Measurements from ENCODE around the gene TMEM208. TPM values are rescaled to one million over a fixed set of nuclear protein-coding genes. Genes with fewer than 3 reads are reported as not detected.

TMEM208 gene
- total and polyA plus RNA-seq, 2 of the 8 experiments (the other 6 are each of a cell fraction or from before 2014, with no cell fraction given): 37.7 to 100.0 TPM

GRCh38 chr16:67223992-67224391 lies 2.9 kb upstream of the TMEM208 start (continued):
- TF ChIP-seq, protein P1, sequence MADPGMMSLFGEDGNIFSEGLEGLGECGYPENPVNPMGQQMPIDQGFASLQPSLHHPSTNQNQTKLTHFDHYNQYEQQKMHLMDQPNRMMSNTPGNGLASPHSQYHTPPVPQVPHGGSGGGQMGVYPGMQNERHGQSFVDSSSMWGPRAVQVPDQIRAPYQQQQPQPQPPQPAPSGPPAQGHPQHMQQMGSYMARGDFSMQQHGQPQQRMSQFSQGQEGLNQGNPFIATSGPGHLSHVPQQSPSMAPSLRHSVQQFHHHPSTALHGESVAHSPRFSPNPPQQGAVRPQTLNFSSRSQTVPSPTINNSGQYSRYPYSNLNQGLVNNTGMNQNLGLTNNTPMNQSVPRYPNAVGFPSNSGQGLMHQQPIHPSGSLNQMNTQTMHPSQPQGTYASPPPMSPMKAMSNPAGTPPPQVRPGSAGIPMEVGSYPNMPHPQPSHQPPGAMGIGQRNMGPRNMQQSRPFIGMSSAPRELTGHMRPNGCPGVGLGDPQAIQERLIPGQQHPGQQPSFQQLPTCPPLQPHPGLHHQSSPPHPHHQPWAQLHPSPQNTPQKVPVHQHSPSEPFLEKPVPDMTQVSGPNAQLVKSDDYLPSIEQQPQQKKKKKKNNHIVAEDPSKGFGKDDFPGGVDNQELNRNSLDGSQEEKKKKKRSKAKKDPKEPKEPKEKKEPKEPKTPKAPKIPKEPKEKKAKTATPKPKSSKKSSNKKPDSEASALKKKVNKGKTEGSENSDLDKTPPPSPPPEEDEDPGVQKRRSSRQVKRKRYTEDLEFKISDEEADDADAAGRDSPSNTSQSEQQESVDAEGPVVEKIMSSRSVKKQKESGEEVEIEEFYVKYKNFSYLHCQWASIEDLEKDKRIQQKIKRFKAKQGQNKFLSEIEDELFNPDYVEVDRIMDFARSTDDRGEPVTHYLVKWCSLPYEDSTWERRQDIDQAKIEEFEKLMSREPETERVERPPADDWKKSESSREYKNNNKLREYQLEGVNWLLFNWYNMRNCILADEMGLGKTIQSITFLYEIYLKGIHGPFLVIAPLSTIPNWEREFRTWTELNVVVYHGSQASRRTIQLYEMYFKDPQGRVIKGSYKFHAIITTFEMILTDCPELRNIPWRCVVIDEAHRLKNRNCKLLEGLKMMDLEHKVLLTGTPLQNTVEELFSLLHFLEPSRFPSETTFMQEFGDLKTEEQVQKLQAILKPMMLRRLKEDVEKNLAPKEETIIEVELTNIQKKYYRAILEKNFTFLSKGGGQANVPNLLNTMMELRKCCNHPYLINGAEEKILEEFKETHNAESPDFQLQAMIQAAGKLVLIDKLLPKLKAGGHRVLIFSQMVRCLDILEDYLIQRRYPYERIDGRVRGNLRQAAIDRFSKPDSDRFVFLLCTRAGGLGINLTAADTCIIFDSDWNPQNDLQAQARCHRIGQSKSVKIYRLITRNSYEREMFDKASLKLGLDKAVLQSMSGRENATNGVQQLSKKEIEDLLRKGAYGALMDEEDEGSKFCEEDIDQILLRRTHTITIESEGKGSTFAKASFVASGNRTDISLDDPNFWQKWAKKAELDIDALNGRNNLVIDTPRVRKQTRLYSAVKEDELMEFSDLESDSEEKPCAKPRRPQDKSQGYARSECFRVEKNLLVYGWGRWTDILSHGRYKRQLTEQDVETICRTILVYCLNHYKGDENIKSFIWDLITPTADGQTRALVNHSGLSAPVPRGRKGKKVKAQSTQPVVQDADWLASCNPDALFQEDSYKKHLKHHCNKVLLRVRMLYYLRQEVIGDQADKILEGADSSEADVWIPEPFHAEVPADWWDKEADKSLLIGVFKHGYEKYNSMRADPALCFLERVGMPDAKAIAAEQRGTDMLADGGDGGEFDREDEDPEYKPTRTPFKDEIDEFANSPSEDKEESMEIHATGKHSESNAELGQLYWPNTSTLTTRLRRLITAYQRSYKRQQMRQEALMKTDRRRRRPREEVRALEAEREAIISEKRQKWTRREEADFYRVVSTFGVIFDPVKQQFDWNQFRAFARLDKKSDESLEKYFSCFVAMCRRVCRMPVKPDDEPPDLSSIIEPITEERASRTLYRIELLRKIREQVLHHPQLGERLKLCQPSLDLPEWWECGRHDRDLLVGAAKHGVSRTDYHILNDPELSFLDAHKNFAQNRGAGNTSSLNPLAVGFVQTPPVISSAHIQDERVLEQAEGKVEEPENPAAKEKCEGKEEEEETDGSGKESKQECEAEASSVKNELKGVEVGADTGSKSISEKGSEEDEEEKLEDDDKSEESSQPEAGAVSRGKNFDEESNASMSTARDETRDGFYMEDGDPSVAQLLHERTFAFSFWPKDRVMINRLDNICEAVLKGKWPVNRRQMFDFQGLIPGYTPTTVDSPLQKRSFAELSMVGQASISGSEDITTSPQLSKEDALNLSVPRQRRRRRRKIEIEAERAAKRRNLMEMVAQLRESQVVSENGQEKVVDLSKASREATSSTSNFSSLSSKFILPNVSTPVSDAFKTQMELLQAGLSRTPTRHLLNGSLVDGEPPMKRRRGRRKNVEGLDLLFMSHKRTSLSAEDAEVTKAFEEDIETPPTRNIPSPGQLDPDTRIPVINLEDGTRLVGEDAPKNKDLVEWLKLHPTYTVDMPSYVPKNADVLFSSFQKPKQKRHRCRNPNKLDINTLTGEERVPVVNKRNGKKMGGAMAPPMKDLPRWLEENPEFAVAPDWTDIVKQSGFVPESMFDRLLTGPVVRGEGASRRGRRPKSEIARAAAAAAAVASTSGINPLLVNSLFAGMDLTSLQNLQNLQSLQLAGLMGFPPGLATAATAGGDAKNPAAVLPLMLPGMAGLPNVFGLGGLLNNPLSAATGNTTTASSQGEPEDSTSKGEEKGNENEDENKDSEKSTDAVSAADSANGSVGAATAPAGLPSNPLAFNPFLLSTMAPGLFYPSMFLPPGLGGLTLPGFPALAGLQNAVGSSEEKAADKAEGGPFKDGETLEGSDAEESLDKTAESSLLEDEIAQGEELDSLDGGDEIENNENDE (IDR thresholded peaks at IDR 0.05; ENCODE audit: insufficient replicate concordance, low read length): no peak
- TF ChIP-seq SP2 (IDR thresholded peaks at IDR 0.05; ENCODE audit: low read length) (no peak), TAF1 (IDR thresholded peaks at IDR 0.05; ENCODE audit: low read depth, low read length) (no peak)
- TF ChIP-seq, protein P2, sequence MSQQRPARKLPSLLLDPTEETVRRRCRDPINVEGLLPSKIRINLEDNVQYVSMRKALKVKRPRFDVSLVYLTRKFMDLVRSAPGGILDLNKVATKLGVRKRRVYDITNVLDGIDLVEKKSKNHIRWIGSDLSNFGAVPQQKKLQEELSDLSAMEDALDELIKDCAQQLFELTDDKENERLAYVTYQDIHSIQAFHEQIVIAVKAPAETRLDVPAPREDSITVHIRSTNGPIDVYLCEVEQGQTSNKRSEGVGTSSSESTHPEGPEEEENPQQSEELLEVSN (IDR thresholded peaks at IDR 0.05): no peak
